HG02763 (cell line): ENCODE results near the gene RALB.

Experiments
- ATAC-seq: cut with Tn5 transposase; IDR thresholded peaks from one replicate; pipeline ENCODE4 v1.9.1; 2021; ENCODE audit warnings: mild to moderate bottlenecking, moderate library complexity; ENCODE audit not compliant: unreplicated experiment

The RALB gene

GRCh38 chr2:120252225-120253020, at the start of gene RALB:
Gene RALB (plus strand): TSS chr2:120252852. CDS start chr2:120278665, 25,813 bp downstream.
- peak; percentile 93 for ATAC-seq

DNA sequence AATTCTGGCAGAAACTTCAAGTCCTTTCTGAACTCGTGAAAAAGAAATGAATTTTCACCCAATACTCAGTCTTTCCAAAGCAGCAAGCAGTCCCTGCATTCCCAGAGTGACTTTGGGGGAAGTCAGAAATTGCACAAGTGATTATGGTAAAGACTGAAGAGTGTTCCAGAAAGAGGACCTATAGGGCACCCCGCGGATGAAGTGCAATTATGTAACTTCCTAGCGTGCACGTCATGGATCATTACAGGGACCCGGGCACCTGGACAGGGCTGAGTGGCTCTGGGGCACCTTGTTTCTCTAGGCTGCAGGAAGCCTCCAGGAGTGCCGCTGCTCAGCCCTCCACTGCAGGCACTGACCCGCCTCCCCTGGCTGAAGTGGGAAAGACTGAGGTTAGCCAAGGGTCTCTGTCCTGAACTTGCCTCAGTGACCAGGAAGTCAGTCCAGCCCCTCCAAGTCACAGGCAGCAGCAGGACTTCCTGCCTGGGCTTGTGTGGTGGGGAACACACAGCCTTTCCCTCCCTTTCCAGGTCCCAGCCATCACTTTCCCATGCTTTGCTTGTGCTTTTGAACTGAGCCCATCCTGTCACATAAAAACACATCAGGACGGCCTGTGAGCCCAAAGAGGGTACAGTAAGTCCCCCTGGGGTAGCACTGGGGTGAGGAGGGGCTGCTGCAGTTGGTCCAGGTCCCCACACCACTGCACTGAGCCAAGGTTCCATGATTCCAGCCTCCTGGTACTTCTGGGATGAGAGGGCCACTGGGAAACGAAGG, 49.2 kb upstream of the RALB start:
- no peak for ATAC-seq

DNA sequence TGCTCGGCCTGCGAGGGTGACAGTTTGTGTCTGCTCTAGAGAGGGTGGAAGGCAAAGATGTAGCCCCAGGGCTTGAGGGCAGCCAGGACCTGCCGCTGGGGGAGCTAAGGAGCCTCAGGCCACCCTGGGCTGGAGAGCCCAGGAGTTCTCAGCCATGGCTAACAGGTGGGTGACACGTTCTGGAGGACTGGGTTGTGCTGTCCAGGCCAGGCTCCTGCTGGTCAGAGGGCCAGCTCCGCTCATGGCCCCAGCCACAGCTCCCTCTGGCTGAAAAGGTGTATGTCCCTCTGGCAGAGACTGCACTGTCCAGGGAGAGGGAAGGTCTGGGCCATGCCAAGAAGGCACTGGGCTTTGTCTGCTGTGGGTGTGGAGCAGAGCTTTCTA, 48.6 kb upstream of the RALB start:
- no peak for ATAC-seq

- ATAC-seq, result no peak
These were observed 48.2 kb upstream of the RALB start for GRCh38 chr2:120204417-120204816.

DNA sequence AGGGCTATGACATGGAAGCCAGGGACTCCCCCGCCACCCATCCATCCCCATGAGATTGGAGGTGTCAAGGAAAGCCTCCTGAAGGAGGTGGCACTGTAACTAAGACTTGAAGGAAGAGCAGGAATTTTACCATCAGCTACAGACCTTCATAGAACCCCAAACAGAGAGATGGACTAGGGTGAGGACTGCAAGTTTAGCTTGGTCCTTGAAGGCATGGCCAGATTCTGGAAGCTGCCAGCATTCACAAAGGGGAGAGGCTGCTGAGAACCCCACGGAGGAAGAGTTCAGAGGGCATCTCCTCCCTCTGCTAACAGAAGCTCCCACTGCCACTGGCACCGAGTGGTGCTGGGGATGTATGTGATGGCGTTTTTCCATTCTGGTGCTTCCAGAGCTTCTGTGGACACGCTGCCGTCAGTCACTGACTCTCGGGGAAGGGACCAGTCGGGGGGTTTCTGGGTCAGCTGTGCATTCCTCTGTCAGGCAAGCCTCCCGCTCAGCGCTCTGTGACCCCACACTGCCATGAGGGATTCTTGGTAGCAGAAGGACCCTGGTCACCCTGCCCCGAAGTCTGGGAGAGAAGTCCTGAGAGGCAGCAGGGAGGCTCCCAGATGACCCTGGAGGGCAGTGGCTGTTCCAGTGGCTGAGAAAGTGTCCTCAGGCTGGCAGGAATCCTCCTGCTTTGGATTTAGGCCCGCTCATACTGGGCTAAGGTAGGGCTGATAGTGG, 47.5 kb upstream of the RALB start:
- no peak for ATAC-seq

GRCh38 chr2:120206022-120206581, 46.5 kb upstream of the RALB start:
- no peak for ATAC-seq

DNA sequence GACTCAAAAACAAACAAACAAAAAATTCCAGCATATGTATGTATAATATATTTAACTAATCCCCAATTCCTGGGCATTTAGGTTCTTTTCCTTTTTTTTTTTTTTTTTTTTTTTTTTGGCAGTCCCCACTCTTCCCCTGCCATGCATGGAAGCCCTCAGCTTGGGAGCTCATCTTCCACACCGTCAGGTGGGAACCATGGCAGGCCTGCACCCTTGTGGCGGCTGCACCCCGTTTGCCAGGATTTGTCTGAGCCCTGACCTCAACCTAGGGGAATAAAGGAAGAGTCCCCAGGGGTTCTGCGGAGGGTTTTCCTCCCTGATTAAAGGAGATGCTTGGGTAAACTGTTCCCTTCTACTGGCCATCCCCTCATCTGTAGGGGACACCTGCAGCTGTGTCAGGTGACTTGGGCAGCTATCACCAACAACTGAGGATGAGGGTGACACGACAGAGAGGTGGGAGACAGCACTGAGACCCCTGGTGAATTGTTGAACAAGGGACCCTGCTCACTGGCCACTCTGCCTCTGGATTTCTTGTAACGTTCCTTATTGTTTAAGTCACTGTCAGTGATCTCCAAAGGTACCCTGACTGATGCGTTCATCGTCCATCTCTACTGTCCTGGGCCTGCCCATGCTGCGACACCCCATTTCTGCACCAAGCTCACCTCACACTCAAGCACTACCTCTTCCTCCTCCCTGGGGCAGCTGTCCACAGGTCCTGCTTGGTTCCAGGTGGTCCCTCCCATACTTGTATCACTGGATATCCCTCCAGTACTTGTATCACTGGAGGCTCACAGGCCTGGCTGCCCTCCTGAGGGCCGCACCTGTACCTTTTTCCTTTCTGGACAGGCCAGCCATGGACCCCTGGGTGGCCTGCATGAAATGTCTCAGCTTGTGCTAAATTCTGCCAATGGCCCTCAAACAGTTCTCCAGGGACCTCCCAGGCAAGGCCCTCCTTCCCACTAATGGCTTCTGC, 44.0 kb upstream of the RALB start:
- ATAC-seq, result no peak

DNA sequence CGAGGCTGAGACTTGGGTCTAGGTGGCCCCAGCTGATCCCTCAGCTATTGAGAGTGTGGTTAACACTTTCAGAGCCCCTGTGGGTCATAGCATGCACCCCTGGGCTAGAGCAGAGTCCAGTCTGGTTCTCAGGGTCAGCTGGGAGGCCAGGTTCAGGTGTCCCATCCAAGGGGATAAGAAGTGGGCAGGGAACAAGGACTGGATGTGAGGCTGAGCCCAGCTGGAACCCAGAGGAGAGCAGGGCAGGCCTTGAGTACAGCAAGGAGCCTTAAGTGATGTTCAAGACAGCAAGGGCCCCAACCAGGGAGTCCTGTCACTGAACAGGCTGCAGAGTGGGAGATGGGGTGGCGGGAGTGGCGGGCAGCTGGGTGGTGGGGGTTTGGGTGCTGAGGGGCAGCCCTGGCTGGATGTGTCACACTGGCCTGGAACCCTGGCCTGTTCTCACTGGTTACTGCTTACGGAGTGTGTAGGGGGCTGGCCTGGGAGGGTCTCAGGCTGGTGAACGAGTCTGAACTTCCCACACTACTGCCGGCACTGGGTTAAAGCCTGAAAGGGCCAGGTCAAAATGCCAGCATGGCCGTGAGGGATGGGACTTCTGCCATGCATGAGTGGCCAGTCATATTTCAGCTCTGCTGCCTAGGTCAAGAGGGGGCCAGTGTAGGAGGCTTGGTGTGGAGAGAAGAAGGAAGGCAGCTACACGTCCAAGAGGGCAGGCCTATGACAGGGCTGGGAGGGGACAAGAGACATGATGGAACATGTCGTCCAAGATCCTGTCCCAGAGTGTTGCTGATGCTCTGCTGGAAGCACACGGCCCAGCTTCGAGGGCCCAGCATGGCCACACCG, 43.0 kb upstream of the RALB start:
- ATAC-seq, result no peak

DNA sequence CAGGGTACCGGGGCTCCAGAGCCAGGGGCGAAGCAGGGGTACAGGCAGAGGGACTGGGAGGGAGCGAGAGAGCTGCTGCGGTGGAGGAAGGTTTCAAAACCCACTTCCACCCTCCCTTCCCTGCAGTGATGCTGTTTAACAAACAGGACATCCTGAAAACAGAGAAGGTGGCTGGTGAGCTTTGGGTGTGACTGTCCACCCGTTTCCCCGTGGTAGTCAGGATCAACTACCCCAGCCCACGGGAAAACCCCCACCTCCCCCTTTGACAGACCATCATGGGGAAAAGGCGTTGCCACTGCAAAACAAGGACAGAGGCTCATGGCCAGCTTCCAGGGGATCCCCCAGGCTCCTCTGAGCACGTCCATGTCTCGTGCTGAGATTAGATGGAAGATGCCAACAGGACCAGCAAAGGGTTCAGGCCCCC, 42.4 kb upstream of the RALB start:
- no peak for ATAC-seq

GRCh38 chr2:120218181-120218580, 34.5 kb upstream of the RALB start:
- ATAC-seq, result no peak

DNA sequence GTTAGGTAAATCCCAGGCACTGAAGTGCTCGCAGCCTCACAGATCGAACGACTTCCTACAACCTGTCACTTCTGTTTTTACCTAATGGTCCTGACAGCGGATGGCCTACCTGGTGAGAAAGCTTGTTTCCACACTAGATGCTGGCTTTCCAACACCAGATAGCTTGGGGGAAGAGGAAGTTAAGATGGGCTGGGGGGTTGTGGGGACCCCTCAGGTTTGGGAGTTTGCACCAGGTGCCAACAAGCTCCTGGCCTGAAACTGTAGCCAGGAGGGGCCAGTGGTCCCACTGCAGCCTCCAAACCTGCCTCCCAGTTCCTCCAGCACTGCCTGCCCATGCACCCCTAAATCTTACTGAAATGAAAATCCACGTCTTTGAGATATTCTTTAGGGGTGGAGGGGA, 33.4 kb upstream of the RALB start:
- ATAC-seq, result no peak

GRCh38 chr2:120219766-120220165, 32.9 kb upstream of the RALB start:
- no peak for ATAC-seq

DNA sequence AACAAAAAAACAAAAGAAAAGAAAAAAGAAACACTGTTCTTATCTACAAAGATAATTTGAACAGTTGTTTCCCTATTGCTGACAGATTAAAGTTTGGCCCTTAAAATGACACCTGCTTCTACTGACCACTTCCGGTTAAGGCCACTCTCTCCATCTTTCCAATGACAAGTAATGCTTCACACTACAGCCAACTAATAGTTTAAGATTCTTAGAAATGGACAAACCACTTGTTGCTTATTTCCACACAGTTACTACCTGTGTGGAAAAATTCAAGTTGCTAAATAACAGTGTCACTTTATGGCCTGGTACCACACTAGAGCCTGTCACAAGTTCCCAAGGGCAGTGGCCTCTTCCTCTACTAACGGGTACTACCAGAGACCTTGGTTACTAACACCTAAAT, 31.9 kb upstream of the RALB start:
- no peak for ATAC-seq

- ATAC-seq, result no peak
These were observed 31.0 kb upstream of the RALB start for GRCh38 chr2:120221616-120222015.

DNA sequence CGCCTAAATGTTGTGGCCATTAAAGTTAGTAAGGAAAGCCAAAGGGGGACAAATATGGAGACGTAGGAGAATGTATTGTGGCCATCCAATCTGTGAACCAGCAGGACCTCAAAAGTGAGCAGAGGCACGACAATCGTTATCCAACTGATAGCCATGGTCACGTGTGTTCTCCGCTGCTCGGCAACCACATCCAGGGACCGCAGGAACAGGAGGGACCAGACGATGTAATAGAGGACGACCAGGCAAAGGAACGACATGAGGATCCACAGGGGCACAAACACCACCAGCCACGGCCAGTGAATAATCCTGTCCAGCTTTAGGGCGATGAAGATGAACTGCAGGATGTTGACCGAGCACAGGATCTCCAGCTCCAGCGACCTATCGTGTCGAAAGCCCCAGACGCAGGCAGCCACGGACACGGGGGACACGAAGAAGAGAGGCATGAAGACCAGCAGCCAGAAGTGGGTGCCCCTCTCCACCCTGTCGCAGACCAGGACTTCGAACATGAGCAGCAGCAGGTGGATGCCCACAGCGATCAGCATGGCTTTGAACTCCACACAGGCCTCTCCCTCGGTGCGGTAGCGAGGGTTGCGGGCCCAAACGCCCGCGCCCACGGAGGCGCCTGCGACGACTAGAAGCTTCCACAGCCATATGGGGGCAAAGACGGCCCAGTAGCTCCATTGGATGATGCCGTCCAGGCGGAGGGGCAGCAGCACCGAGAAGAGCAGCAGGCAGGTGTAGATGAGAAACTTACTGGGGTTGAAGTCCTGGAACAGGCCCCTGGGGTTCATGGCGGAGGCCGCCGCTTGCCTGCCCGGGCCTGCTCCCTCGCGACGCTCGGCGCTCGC, 30.2 kb upstream of the RALB start:
- no peak for ATAC-seq

- ATAC-seq, result peak; percentile 88
These were observed 29.4 kb upstream of the RALB start, which contains the start of gene TMEM185B for GRCh38 chr2:120223034-120223912. Gene TMEM185B (minus strand): TSS chr2:120223400. CDS start chr2:120222976, 424 bp downstream.

GRCh38 chr2:120224256-120224655, 28.4 kb upstream of the RALB start:
- ATAC-seq, result no peak
